ENCODE data around the gene TFR2. TPM values are rescaled to one million over a fixed set of nuclear protein-coding genes. Genes with fewer than 3 reads are reported as not detected.

Gene TFR2
- total and polyA plus RNA-seq, 2 of the 13 experiments (the other 11 are each of a cell fraction or from before 2014, with no cell fraction given) = 36.9 to 64.2 TPM

- TF ChIP-seq THAP7 (CRISPR knock-in tag; IDR thresholded peaks at IDR 0.05) = no peak
- TF ChIP-seq ZNF430 (CRISPR knock-in tag; IDR thresholded peaks at IDR 0.05) = no peak
- no peak for TF ChIP-seq KDM6A (CRISPR knock-in tag; IDR thresholded peaks at IDR 0.05; ENCODE audit: low read depth)
These were observed 44.3 kb upstream of the TFR2 start (continued) for GRCh38 chr7:100685631-100686145.

- peaks cover 49 to 73% of the 10 kb centered on the region in 2 experiments for H3K36me3 ChIP-seq (replicated peaks in 1 of 2; ENCODE audit: control insufficient read depth in 1 of 2, insufficient read depth in 2 of 2, low read length in 2 of 2)
- H3K79me2 ChIP-seq (ENCODE audit: insufficient read depth, low read length) = peaks cover 17% of the 10 kb centered on the region
- BruUV-seq (replicated peaks) = no TSS peak
- H3K27ac ChIP-seq (ENCODE audit: extremely low read length, insufficient read depth, low read length) = no peak overlapping the region
- CTCF ChIA-PET (ENCODE audit: low intra/inter-chr PET ratio, low total read pairs) = no interaction called here
- no peak for FAIRE-seq
- no peak overlapping the region for H2AFZ ChIP-seq (ENCODE audit: low read length)
- POLR2A ChIA-PET = no interaction called here
- in situ Hi-C loops (cut with HindIII; ENCODE audit: extremely low pct_ligation_motif_present, low pct_unique_long_range_greater_than_20kb) (no loop called here), intact Hi-C loops (cut with micrococcal nuclease; ENCODE audit: unreplicated experiment) (no loop called here)
- H4K20me1 ChIP-seq (ENCODE audit: insufficient read depth, low read length) = peaks cover 18% of the 10 kb centered on the region; the same call in 1 of the 2 replicates
- no peak for DNase-seq (ENCODE audit: low spot score)
- ATAC-seq = no peak
- no peaks in the 10 kb centered on the region for H3K27me3 ChIP-seq (ENCODE audit: control insufficient read depth in 1 of 2, insufficient read depth in 2 of 2, low read length in 2 of 2)
- H3K9ac ChIP-seq (ENCODE audit: insufficient read depth, low read depth, low read length) = no peak overlapping the region
- H3K9me3 ChIP-seq (ENCODE audit: low read length) = no peaks in the 10 kb centered on the region
- WGBS (ENCODE audit: low lambda C conversion rate) = 94% methylated on average over 16 of the region's 18 CpGs
- no peak overlapping the region for H3K4me2 ChIP-seq (ENCODE audit: low read depth, low read length)
- no peak overlapping the region for H3K4me3 ChIP-seq (replicated peaks in 1 of 3; ENCODE audit: insufficient read depth in 1 of 3, low read depth in 2 of 3, low read length in 3 of 3)
- H3K4me1 ChIP-seq (ENCODE audit: insufficient read depth, low read length) = peaks cover 2% of the 10 kb centered on the region
- TF ChIP-seq PHB2 (IDR thresholded peaks at IDR 0.05; ENCODE audit: partially characterized antibody) = no peak
- TF ChIP-seq ZNF878 (CRISPR knock-in tag; IDR thresholded peaks at IDR 0.05) = no peak
- no peak for TF ChIP-seq ZNF431 (CRISPR knock-in tag; IDR thresholded peaks at IDR 0.05; ENCODE audit: borderline replicate concordance, low read depth)
- no peak for TF ChIP-seq U2AF2 (IDR thresholded peaks at IDR 0.05; ENCODE audit: low read depth, low read length)
- no peak for TF ChIP-seq REL (CRISPR knock-in tag; conservative IDR thresholded peaks at IDR 0.05)
- no peak for TF ChIP-seq ATF7 (IDR thresholded peaks at IDR 0.05)
- no peak for TF ChIP-seq ATF7 (CRISPR knock-in tag; IDR thresholded peaks at IDR 0.05)
- TF ChIP-seq SAP130 (CRISPR knock-in tag; IDR thresholded peaks at IDR 0.05; ENCODE audit: low read depth) = no peak
- TF ChIP-seq ZNF652 (CRISPR knock-in tag; IDR thresholded peaks at IDR 0.05; ENCODE audit: borderline replicate concordance, low read depth) = no peak
- TF ChIP-seq FOSL2 (CRISPR knock-in tag; IDR thresholded peaks at IDR 0.05) = no peak
- no peak for TF ChIP-seq ZBTB38 (CRISPR knock-in tag; IDR thresholded peaks at IDR 0.05)
- TF ChIP-seq ZNF318 (CRISPR knock-in tag; IDR thresholded peaks at IDR 0.05) = no peak
These were observed 43.8 kb upstream of the TFR2 start for GRCh38 chr7:100685049-100685605.
